WTC11 (cell line): ENCODE data around the gene GBF1.

Source experiments
- CTCF ChIP-seq: fragments of 200-600 bp; IDR thresholded peaks from 2 replicates; pipeline ENCODE4 v1.8.0; 2022; ENCODE audit warnings: antibody characterized with exemption
- ELF4 ChIP-seq: sonication (generic); formaldehyde crosslinking; IDR thresholded peaks from 2 replicates; pipeline ENCODE4 v1.8.1; 2022; ENCODE audit warnings: low read depth, mild to moderate bottlenecking, moderate library complexity, missing genetic modification reagents
- NR1H2 ChIP-seq: sonication (generic); formaldehyde crosslinking; IDR thresholded peaks from 2 replicates; pipeline ENCODE4 v1.9.0; 2021; ENCODE audit warnings: mild to moderate bottlenecking, moderate library complexity, missing genetic modification reagents
- TF ChIP-seq, protein P1 (sequence below): sonication (generic); formaldehyde crosslinking; conservative IDR thresholded peaks from 2 replicates; pipeline ENCODE4 v1.8.1; 2022; ENCODE audit warnings: mild to moderate bottlenecking, missing genetic modification reagents

DNA sequence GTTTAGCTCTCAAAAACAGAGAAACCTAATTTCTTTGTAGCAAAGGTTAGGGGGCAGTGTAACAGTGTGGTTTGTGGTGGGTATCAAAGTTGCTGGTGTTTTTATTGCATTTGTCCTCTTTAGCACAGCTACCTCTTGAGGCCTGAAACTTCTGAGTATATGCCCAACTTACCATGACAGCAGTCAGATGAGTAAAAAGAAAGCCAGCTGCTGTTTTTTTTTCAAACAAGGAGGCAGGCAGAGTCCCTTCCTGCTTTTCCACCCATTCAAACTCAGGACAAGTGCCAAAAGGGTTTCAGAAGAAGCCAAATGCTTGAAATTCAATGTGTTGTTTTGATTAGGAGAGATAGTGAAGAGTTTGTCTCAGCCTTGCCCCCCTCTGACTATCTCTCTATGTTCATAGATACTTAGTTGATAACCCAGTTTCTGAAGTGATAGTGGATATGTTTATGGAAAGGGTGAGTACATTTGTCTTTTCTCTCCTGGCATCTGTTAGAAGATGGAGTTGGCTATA, 23.1 kb downstream of the GBF1 start:
- no peak for TF ChIP-seq NR1H2
- TF ChIP-seq CTCF, result no peak
- TF ChIP-seq, protein P1, sequence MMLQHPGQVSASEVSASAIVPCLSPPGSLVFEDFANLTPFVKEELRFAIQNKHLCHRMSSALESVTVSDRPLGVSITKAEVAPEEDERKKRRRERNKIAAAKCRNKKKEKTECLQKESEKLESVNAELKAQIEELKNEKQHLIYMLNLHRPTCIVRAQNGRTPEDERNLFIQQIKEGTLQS (CRISPR knock-in tag), result no peak
- TF ChIP-seq ELF4, result no peak
